Heart left ventricle (tissue), 16 donors: Measurements from ENCODE around the gene HEMK1. TPM values are rescaled to one million over a fixed set of nuclear protein-coding genes. Genes with fewer than 3 reads are reported as not detected.

Experiments used
- ATAC-seq, 4 donors: fragments of 200-7000 bp; cut with Tn5 transposase; one replicate each; pipeline ENCODE4 v1.9.1; 2020 to 2022; ENCODE audit warnings: moderate library complexity in 4 of 4, mild to moderate bottlenecking in 3 of 4, moderate number of reproducible peaks in 1 of 4
- DNase-seq, 5 donors: peaks; one replicate each; pipeline ENCODE4 v3.0.0-alpha.2; 2020
- H3K27ac ChIP-seq, 12 donors: fragments of 200-600 bp; sonication (generic) in 4 of 12; one replicate each; pipeline versions ENCODE4 v1.5.0 to v1.8.0; 2016 to 2022; ENCODE audit warnings: mild to moderate bottlenecking in 2 of 12
- H3K27me3 ChIP-seq, 9 donors: fragments of 200-600 bp; sonication (generic) in 2 of 9; one replicate each; pipeline versions ENCODE4 v1.5.1 to v1.8.0; 2016 to 2022; ENCODE audit warnings: mild to moderate bottlenecking in 3 of 9
- H3K36me3 ChIP-seq, 9 donors: fragments of 200-600 bp; sonication (generic) in 2 of 9; one replicate each; pipeline versions ENCODE4 v1.5.0 to v1.8.0; 2018 to 2022; ENCODE audit warnings: mild to moderate bottlenecking in 2 of 9
- H3K4me1 ChIP-seq, 12 donors: fragments of 200-600 bp; sonication (generic) in 4 of 12; one replicate each; pipeline versions ENCODE4 v1.5.0 to v1.8.0; 2016 to 2022; ENCODE audit warnings: mild to moderate bottlenecking in 3 of 12
- H3K4me3 ChIP-seq, 12 donors: fragments of 200-600 bp; sonication (generic) in 4 of 12; one replicate each; pipeline versions ENCODE4 v1.5.0 to v1.8.0; 2017 to 2022; ENCODE audit warnings: mild to moderate bottlenecking in 9 of 12, moderate library complexity in 4 of 12
- H3K9me3 ChIP-seq, 12 donors: fragments of 200-600 bp; sonication (generic) in 4 of 12; one replicate each; pipeline versions ENCODE4 v1.5.0 to v1.8.0; 2016 to 2022; ENCODE audit warnings: mild to moderate bottlenecking in 1 of 12
- CTCF ChIP-seq, 12 donors: fragments of 200-600 bp; sonication (generic) in 4 of 12; IDR thresholded peaks; one replicate each; pipeline versions ENCODE4 v1.5.0 to v1.8.0; 2018 to 2022; ENCODE audit warnings: antibody characterized with exemption in 12 of 12, mild to moderate bottlenecking in 5 of 12
- POLR2A ChIP-seq, 2 donors: fragments of 450-650 bp; IDR thresholded peaks; one replicate each; pipeline ENCODE4 v1.6.1; 2017; ENCODE audit warnings: antibody characterized with exemption in 2 of 2, mild to moderate bottlenecking in 2 of 2, moderate library complexity in 2 of 2
- WGBS, 4 donors: extraction: QIAGEN DNeasy Blood & Tissue Kit in 2 of 4; methylation state at CpG; one replicate each; pipeline versions ENCODE4 v1.1.5 to v1.1.7; 2013 to 2018; 5-methylcytosine and 5-hydroxymethylcytosine counted together
- intact Hi-C, 10 donors: fragments of 100-400 bp; cut with DNase I; formaldehyde crosslinking; loops; one replicate each; pipeline versions ENCODE4 v1.11.1 to v1.14.2; 2022
- polyA plus RNA-seq, 2 donors: library from polyadenylated mRNA; stranded (reverse); fragments of 200-250 nt; gene quantifications; one replicate each; pipeline ENCODE4 v1.2.3, GENCODE V29; 2013
- total RNA-seq, 9 donors: library from RNA; depleted of rRNA in 2 of 9; stranded (reverse); fragments of >200 nt in 2 of 9; fragmentation: NEBNext Ultra II Directional in 3 of 9; extraction: Animal tissue kit (Norgen Biotek cat#: 25700) in 3 of 9; gene quantifications; one replicate each; pipeline versions ENCODE4 v1.1.0 to v1.2.4, GENCODE V29; 2016 to 2023
- donor health status: ischemic (EF 13 %, LVEDD 7.1; RV severe dilation, severe dysfunction).
- donor health status: healthy with polysubstance abuse.
- donor health status: DM: no; HTN: yes; CAD: no.
- donor health status: DM: no; HTN: no; CAD: no.
- donor health status: ischemic (EF 25% LVEDD 6.9; RV normal size, moderate dysfunction).
- donor health status: ischemic (EF 25% LVEDD 5.7; RV mildly dilated, moderate dysfunction).
- donor health status: healthy.
- donor health status: DM: yes; HTN: yes; CAD: no.
- donor health status: ischemic (EF 35%, LVEDD 5.7; RV mildly dilated, moderate dysfunction).
- donor health status: nonischemic (EF 11% LVEDD 7.7; RV severe dilation, severe dysfunction).
- donor health status: DM: yes; HTN: yes; CAD: no.
- donor health status: PGD.
- donor health status: ischemic (EF 29% LVEDD 5.4; RV normal size, mild dysfunction).
- donor health status: nonischemic (EF 23%, LVEDD 6.1; RV moderate dilation, normal function).

HEMK1 gene
- total and polyA plus RNA-seq, 11 donors, result 7.8 to 19.7 (median 13.8) TPM

- H3K36me3 ChIP-seq, result no peaks in the 10 kb centered on the region
- no peak for ATAC-seq
- 63 to 78% (median 73%) methylated on average over 1 of the region's 1 CpG for WGBS, 4 donors
These were observed 23.5 kb upstream of the HEMK1 start for GRCh38 chr3:50545781-50546180.

GRCh38 chr3:50549226-50549625, 20.1 kb upstream of the HEMK1 start:
- TF ChIP-seq POLR2A (IDR thresholded peaks at IDR 0.05) (no peak), CTCF (IDR thresholded peaks at IDR 0.05) (no peak)
- DNase-seq (no peak), ATAC-seq (no peak)
- no peak overlapping the region for H3K4me3 ChIP-seq
- no peaks in the 10 kb centered on the region for H3K27me3 ChIP-seq
- H3K36me3 ChIP-seq, result no peaks in the 10 kb centered on the region
- intact Hi-C loops, result loop anchor here in 1 of 10 donors (10.0 kb wide), 1 partner anchor 354 kb away; the partner anchor contains the start of gene GNAT1
- no peaks in the 10 kb centered on the region for H3K4me1 ChIP-seq
- no peaks in the 10 kb centered on the region for H3K9me3 ChIP-seq
- 91 to 97% (median 94%) methylated on average over 3 of the region's 3 CpGs for WGBS, 4 donors
- H3K27ac ChIP-seq, result no peak overlapping the region

More at GRCh38 chr3:50545781-50546180, 23.5 kb upstream of the HEMK1 start:
- DNase-seq, result no peak
- no peaks in the 10 kb centered on the region for H3K27me3 ChIP-seq
- no peak overlapping the region for H3K27ac ChIP-seq
- no peak overlapping the region for H3K4me3 ChIP-seq
- no peak for TF ChIP-seq CTCF (IDR thresholded peaks at IDR 0.05)
- TF ChIP-seq POLR2A (IDR thresholded peaks at IDR 0.05), result no peak
- H3K4me1 ChIP-seq, result no peaks in the 10 kb centered on the region
- intact Hi-C loops, result loop anchor here in 1 of 10 donors (10.0 kb wide), 1 partner anchor 351 kb away; the partner anchor contains the start of gene GNAT1
- H3K9me3 ChIP-seq, result no peaks in the 10 kb centered on the region

GRCh38 chr3:50550079-50550736, 19.1 kb upstream of the HEMK1 start:
- Histone ChIP-seq H3K36me3 (no peaks in the 10 kb centered on the region), H3K4me1 (no peaks in the 10 kb centered on the region), H3K27me3 (no peaks in the 10 kb centered on the region), H3K9me3 (no peaks in the 10 kb centered on the region), H3K4me3 (no peak overlapping the region), H3K27ac (no peak overlapping the region)
- intact Hi-C loops, result no loop called here
- ATAC-seq (peak in 3 of 4 donors; percentile 33 to 65 (median 50)), DNase-seq (peak in 2 of 5 donors; percentile 44 to 49)
- 42 to 67% (median 49%) methylated on average over 6 to 13 of the region's 13 CpGs for WGBS, 4 donors
- TF ChIP-seq CTCF (IDR thresholded peaks at IDR 0.05) (peak; percentile 69 to 85 (median 76)), POLR2A (IDR thresholded peaks at IDR 0.05) (no peak)

GRCh38 chr3:50551054-50551659, 18.2 kb upstream of the HEMK1 start:
- TF ChIP-seq POLR2A (IDR thresholded peaks at IDR 0.05) (no peak), CTCF (IDR thresholded peaks at IDR 0.05) (no peak)
- intact Hi-C loops, result no loop called here
- WGBS, 4 donors, result 53 to 68% (median 65%) methylated on average over 9 of the region's 9 CpGs

More at GRCh38 chr3:50551054-50551659, 18.2 kb upstream of the HEMK1 start:
- no peaks in the 10 kb centered on the region for H3K27me3 ChIP-seq
- H3K4me3 ChIP-seq, result no peak overlapping the region
- no peak for DNase-seq
- no peaks in the 10 kb centered on the region for H3K9me3 ChIP-seq
- no peak overlapping the region for H3K27ac ChIP-seq
- no peaks in the 10 kb centered on the region for H3K36me3 ChIP-seq
- no peak for ATAC-seq
- H3K4me1 ChIP-seq, result no peaks in the 10 kb centered on the region
